Ishikawa (cell line): Measurements from ENCODE around the gene TFF3.

Source experiments
- CEBPB ChIP-seq: IDR thresholded peaks from 2 replicates; pipeline ENCODE4 v1.6.1; 2012
- CREB1 ChIP-seq: IDR thresholded peaks from 2 replicates; pipeline ENCODE4 v1.6.1; 2012; ENCODE audit warnings: low read depth
- EGR1 ChIP-seq: IDR thresholded peaks from 2 replicates; pipeline ENCODE4 v1.6.1; 2012
- EP300 ChIP-seq: IDR thresholded peaks from 2 replicates; pipeline ENCODE4 v1.6.1; 2012; ENCODE audit warnings: borderline replicate concordance
- FOXM1 ChIP-seq: IDR thresholded peaks from 2 replicates; pipeline ENCODE4 v1.6.1; 2012; ENCODE audit warnings: low read depth, borderline replicate concordance
- MAX ChIP-seq: IDR thresholded peaks from 2 replicates; pipeline ENCODE4 v1.6.1; 2012
- NFIC ChIP-seq: IDR thresholded peaks from 2 replicates; pipeline ENCODE4 v1.6.1; 2012
- RAD21 ChIP-seq: IDR thresholded peaks from 2 replicates; pipeline ENCODE4 v1.6.1; 2012; ENCODE audit warnings: low read depth
- REST ChIP-seq: IDR thresholded peaks from 2 replicates; pipeline ENCODE4 v1.6.1; 2012; ENCODE audit warnings: low read depth, mild to moderate bottlenecking
- TAF1 ChIP-seq: IDR thresholded peaks from 2 replicates; pipeline ENCODE4 v1.6.1; 2012; ENCODE audit warnings: low read depth, mild to moderate bottlenecking
- TCF12 ChIP-seq: IDR thresholded peaks from 2 replicates; pipeline ENCODE4 v1.6.1; 2012; ENCODE audit warnings: low read depth
- TEAD4 ChIP-seq: IDR thresholded peaks from 2 replicates; pipeline ENCODE4 v1.6.1; 2012
- YY1 ChIP-seq: IDR thresholded peaks from 2 replicates; pipeline ENCODE4 v1.6.1; 2012; ENCODE audit warnings: low read depth
- ZBTB7A ChIP-seq: IDR thresholded peaks from 2 replicates; pipeline ENCODE4 v1.6.1; 2012; ENCODE audit warnings: low read depth
- TF ChIP-seq, protein P1 (sequence below): IDR thresholded peaks from 2 replicates; pipeline ENCODE4 v1.6.1; 2012

Gene TFF3

DNA sequence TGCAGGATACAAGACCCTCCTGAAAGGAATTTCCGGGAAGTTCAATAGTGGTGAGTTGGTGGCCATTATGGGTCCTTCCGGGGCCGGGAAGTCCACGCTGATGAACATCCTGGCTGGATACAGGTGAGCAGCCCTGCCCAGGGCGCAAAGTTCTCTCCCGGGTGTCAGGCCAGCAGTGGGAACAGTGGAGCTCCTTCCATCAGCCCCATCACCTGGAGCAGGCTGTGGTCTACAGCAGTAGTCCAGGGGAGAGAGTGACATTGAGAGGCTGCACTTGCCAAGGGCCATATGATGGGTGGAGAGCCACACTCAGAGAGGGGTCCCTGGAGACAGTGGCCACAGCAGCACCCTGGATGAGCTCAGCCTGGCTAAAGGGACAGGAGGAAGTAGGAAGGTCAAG lies 44.1 kb downstream of the TFF3 start:
- TF ChIP-seq ZBTB7A (no peak), YY1 (no peak), MAX (no peak), TEAD4 (no peak), NFIC (no peak), RAD21 (no peak), FOXM1 (no peak), EGR1 (no peak), TAF1 (no peak), REST (no peak), EP300 (no peak)
- TF ChIP-seq, protein P1, sequence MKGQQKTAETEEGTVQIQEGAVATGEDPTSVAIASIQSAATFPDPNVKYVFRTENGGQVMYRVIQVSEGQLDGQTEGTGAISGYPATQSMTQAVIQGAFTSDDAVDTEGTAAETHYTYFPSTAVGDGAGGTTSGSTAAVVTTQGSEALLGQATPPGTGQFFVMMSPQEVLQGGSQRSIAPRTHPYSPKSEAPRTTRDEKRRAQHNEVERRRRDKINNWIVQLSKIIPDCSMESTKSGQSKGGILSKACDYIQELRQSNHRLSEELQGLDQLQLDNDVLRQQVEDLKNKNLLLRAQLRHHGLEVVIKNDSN: no peak

DNA sequence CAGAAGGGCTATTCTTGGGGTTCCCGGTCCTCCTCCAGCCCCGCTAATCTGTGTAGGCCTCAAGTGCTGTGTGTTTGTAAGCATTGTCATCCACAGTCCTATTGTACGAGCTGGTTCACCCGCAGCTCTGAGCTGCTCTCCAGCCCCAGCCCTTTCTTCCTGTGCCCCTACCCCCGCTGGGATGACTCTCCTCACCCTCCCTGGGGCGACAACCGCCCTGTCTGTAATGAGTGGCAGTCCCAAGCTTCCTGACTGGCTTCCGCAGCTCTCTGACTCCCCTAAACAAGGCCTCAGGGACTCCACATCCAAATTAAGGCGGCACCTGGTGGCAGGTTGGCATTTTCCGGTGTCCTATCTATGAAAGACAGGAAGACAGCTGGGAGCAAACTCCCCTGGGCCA lies 45.8 kb downstream of the TFF3 start:
- TF ChIP-seq EGR1 (no peak), ZBTB7A (no peak)

DNA sequence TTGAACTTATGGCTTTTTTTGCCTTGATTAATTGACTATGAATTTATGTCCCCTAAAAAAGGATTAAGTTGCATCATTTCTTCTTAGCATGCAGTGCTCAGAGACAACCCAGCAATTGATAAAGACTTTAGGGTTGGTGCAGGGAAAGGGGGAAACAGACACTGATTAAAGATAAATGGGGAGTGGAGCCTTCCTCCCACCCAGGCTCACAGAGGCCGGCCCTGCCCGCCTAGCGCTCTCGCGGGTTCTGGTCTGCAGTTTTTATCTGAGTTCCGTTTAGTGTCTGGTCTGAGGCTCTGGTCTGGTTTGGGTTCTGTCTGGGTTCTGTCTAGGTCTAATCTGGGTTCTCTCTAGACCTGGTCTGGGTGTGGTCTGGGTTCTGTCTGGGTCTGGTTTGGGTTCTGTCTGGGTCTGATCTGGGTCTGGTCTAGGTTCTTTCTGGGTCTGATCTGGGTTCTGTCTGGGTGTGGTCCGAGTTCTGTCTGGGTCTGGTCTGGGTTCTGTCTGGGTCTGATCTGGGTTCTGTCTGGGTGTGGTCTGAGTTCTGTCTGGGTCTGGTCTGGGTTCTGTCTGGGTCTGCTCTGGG lies 48.1 kb downstream of the TFF3 start:
- TF ChIP-seq CEBPB (no peak), FOXM1 (no peak), ZBTB7A (no peak), CREB1 (no peak), NFIC (no peak), YY1 (no peak), MAX (no peak), TCF12 (no peak), REST (no peak)
- TF ChIP-seq, protein P1: no peak

DNA sequence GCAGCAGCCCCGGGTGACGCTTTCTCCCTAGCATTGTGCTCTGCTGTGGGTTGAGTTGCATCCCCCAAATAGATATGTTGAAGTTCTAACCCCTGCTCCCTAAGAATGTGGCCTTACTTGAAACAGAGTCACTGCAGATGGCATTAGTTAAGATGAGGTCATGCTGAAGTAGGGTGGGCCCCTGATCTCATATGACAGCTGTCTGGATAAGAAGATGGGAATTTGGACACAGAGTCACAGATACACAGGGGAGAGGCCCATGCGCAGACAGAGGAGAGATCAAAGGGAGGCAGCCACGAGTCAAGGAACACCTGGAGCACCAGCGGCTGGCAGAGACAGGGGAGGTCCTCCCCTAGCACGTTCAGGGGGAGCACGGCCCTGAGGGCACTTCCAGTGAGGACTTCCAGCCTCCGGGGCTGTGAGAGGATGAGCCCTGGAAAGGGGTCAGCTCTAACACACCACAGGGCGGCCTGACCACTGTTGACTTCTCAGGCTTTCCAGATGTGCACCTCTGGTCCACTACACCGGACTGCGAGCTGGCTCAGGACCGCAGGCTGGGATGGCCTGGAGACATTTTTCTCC lies 49.9 kb downstream of the TFF3 start:
- no peak for TF ChIP-seq REST
- TF ChIP-seq TCF12: no peak
- no peak for TF ChIP-seq NFIC
- TF ChIP-seq ZBTB7A: no peak
- TF ChIP-seq, protein P1: no peak
- no peak for TF ChIP-seq YY1
- TF ChIP-seq FOXM1: no peak
- no peak for TF ChIP-seq EGR1
- no peak for TF ChIP-seq TEAD4
- no peak for TF ChIP-seq TAF1
- TF ChIP-seq EP300: no peak
- TF ChIP-seq CEBPB: no peak
- no peak for TF ChIP-seq CREB1
- TF ChIP-seq MAX: no peak
